ENCODE measurements around the gene GRM3. TPM values are rescaled to one million over a fixed set of nuclear protein-coding genes. Genes with fewer than 3 reads are reported as not detected.

The GRM3 gene
- total RNA-seq, 1 donor from 2014 or later, result not detected

DNA sequence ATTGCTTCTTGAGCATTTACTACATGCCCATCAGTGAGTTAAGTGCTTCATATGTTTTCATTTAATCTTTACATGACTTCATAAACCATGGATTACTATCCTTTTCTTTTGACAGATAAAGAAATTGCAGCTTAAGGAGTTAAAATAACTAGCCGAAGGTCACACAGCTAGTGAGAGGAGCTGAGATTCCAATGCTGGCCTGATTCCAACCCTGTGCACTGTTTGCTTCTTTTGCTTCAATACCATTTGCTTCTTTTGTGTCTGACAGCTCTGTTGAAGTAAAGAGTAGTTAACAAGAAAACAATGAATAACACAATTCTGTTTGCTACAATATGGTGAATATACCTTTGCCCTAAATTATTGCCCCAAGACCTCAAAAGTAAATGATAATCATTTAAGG is 132.4 kb downstream of the GRM3 start:
- intact Hi-C loops (cut with micrococcal nuclease), result no loop called here
- Mint-ChIP-seq H3K27ac (no peak overlapping the region), H3K4me1 (ENCODE audit: low read depth) (no peaks in the 10 kb centered on the region), H3K36me3 (ENCODE audit: low read depth) (no peaks in the 10 kb centered on the region), H3K4me3 (no peak overlapping the region), H3K9me3 (no peaks in the 10 kb centered on the region), H3K27me3 (ENCODE audit: insufficient read depth) (peaks cover 2% of the 10 kb centered on the region)
- DNase-seq (ENCODE audit: low spot score), result no peak

DNA sequence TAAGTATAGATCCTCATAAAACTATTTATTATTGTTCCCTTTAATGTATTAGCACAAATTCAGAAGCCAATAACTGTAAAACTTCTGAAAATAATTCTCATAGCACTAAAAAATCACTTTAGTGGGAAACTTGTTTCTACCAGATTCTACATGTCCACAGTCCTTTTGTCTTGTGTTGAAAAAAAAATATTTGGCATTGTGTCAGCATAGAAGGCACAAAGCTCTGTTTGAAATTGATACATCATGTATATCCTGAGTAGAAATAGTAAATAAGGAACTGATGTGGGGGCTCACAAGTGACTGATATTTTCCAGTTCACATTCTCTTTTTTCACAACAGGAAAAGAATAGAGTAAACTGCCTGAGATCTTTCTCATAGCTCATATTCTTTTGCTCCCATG is 134.6 kb downstream of the GRM3 start:
- no peaks in the 10 kb centered on the region for H3K36me3 Mint-ChIP-seq (ENCODE audit: low read depth)
- DNase-seq (ENCODE audit: low spot score), result no peak
- intact Hi-C loops (cut with micrococcal nuclease), result no loop called here
- no peak overlapping the region for H3K27ac Mint-ChIP-seq
- H3K4me3 Mint-ChIP-seq, result no peak overlapping the region
- H3K4me1 Mint-ChIP-seq (ENCODE audit: low read depth), result no peaks in the 10 kb centered on the region
- H3K27me3 Mint-ChIP-seq (ENCODE audit: insufficient read depth), result no peaks in the 10 kb centered on the region
- H3K9me3 Mint-ChIP-seq, result no peaks in the 10 kb centered on the region

- no peak for DNase-seq (ENCODE audit: low spot score)
- Mint-ChIP-seq H3K27ac (no peak overlapping the region), H3K27me3 (ENCODE audit: insufficient read depth) (no peaks in the 10 kb centered on the region), H3K36me3 (ENCODE audit: low read depth) (no peaks in the 10 kb centered on the region), H3K9me3 (no peaks in the 10 kb centered on the region), H3K4me3 (no peak overlapping the region), H3K4me1 (ENCODE audit: low read depth) (no peaks in the 10 kb centered on the region)
- intact Hi-C loops (cut with micrococcal nuclease), result no loop called here
These were observed 141.1 kb downstream of the GRM3 start for GRCh38 chr7:86784765-86785164.

DNA sequence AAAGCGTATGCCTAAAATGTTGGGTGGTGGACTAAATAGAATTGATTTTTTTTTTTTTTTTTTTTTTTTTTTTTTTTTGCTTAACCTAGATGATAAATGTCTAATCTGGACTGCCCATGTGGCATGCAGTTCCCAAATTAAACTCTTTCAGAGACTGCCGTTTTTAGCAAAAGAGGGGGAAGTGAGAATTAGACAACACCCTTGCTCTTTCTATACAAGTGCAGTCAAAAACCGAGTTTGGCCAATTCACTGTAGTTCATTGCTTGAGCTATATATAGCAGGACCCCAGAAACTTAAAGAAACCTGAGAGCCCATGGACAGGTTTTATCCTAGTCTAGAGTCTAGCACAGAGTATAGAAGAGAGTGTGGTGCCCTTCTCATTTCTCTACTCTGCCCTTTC is 141.9 kb downstream of the GRM3 start:
- intact Hi-C loops (cut with micrococcal nuclease), result no loop called here
- Mint-ChIP-seq H3K4me1 (ENCODE audit: low read depth) (no peaks in the 10 kb centered on the region), H3K36me3 (ENCODE audit: low read depth) (no peaks in the 10 kb centered on the region), H3K27ac (no peak overlapping the region), H3K27me3 (ENCODE audit: insufficient read depth) (no peaks in the 10 kb centered on the region), H3K4me3 (no peak overlapping the region), H3K9me3 (no peaks in the 10 kb centered on the region)
- no peak for DNase-seq (ENCODE audit: low spot score)

DNA sequence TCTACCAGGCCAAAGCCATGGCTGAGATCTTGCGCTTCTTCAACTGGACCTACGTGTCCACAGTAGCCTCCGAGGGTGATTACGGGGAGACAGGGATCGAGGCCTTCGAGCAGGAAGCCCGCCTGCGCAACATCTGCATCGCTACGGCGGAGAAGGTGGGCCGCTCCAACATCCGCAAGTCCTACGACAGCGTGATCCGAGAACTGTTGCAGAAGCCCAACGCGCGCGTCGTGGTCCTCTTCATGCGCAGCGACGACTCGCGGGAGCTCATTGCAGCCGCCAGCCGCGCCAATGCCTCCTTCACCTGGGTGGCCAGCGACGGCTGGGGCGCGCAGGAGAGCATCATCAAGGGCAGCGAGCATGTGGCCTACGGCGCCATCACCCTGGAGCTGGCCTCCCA is 142.7 kb downstream of the GRM3 start:
- Mint-ChIP-seq H3K9me3 (no peaks in the 10 kb centered on the region), H3K36me3 (ENCODE audit: low read depth) (no peaks in the 10 kb centered on the region), H3K4me1 (ENCODE audit: low read depth) (no peaks in the 10 kb centered on the region), H3K27me3 (ENCODE audit: insufficient read depth) (no peaks in the 10 kb centered on the region), H3K4me3 (no peak overlapping the region), H3K27ac (no peak overlapping the region)
- intact Hi-C loops (cut with micrococcal nuclease), result no loop called here
- DNase-seq (ENCODE audit: low spot score), result no peak

GRCh38 chr7:86788948-86789347 is 145.2 kb downstream of the GRM3 start:
- Mint-ChIP-seq H3K4me1 (ENCODE audit: low read depth) (no peaks in the 10 kb centered on the region), H3K27ac (no peak overlapping the region), H3K9me3 (no peaks in the 10 kb centered on the region), H3K36me3 (ENCODE audit: low read depth) (no peaks in the 10 kb centered on the region), H3K4me3 (no peak overlapping the region), H3K27me3 (ENCODE audit: insufficient read depth) (no peaks in the 10 kb centered on the region)
- intact Hi-C loops (cut with micrococcal nuclease), result no loop called here
- DNase-seq (ENCODE audit: low spot score), result no peak

- intact Hi-C loops (cut with micrococcal nuclease), result no loop called here
- H3K27me3 Mint-ChIP-seq (ENCODE audit: insufficient read depth), result no peaks in the 10 kb centered on the region
- no peak for DNase-seq (ENCODE audit: low spot score)
- no peak overlapping the region for H3K4me3 Mint-ChIP-seq
- no peaks in the 10 kb centered on the region for H3K9me3 Mint-ChIP-seq
- H3K27ac Mint-ChIP-seq, result no peak overlapping the region
- H3K4me1 Mint-ChIP-seq (ENCODE audit: low read depth), result no peaks in the 10 kb centered on the region
- no peaks in the 10 kb centered on the region for H3K36me3 Mint-ChIP-seq (ENCODE audit: low read depth)
These were observed 146.7 kb downstream of the GRM3 start for GRCh38 chr7:86790383-86790782.

- Mint-ChIP-seq H3K27ac (no peak overlapping the region), H3K9me3 (no peaks in the 10 kb centered on the region), H3K4me3 (no peak overlapping the region), H3K27me3 (ENCODE audit: insufficient read depth) (peaks cover 1% of the 10 kb centered on the region), H3K36me3 (ENCODE audit: low read depth) (no peaks in the 10 kb centered on the region), H3K4me1 (ENCODE audit: low read depth) (no peaks in the 10 kb centered on the region)
- DNase-seq (ENCODE audit: low spot score), result no peak
- intact Hi-C loops (cut with micrococcal nuclease), result no loop called here
These were observed 148.6 kb downstream of the GRM3 start for GRCh38 chr7:86792260-86792659.

DNA sequence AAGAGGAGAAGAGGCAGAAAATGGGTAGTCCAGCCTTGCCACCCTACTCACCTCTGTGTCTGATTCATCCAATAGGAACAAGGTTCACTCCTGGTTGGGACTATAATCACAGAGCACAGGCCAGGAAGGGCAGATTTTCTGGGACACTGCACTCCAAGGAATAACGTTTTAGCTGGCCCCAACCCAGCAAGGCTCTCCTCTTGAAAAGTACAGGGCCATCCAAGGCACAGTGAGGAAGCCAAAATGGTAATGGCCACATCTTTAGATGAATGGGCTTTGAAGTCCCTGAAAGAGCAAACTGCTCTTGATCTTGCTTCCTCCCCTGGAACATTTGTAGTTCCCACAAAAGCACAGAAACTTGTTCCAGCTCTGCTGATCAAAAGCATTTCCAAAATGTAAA is 149.4 kb downstream of the GRM3 start:
- intact Hi-C loops (cut with micrococcal nuclease), result no loop called here
- peaks cover 3% of the 10 kb centered on the region for H3K27me3 Mint-ChIP-seq (ENCODE audit: insufficient read depth)
- no peak for DNase-seq (ENCODE audit: low spot score)
- H3K4me1 Mint-ChIP-seq (ENCODE audit: low read depth), result no peaks in the 10 kb centered on the region
- H3K9me3 Mint-ChIP-seq, result no peaks in the 10 kb centered on the region
- H3K36me3 Mint-ChIP-seq (ENCODE audit: low read depth), result no peaks in the 10 kb centered on the region
- H3K27ac Mint-ChIP-seq, result no peak overlapping the region
- no peak overlapping the region for H3K4me3 Mint-ChIP-seq

- DNase-seq (ENCODE audit: low spot score), result no peak
- Mint-ChIP-seq H3K27me3 (ENCODE audit: insufficient read depth) (peaks cover 6% of the 10 kb centered on the region), H3K36me3 (ENCODE audit: low read depth) (no peaks in the 10 kb centered on the region), H3K4me3 (no peak overlapping the region), H3K9me3 (no peaks in the 10 kb centered on the region), H3K4me1 (ENCODE audit: low read depth) (no peaks in the 10 kb centered on the region), H3K27ac (no peak overlapping the region)
- intact Hi-C loops (cut with micrococcal nuclease), result no loop called here
These were observed 171.1 kb downstream of the GRM3 start for GRCh38 chr7:86814661-86815379.

GRCh38 chr7:86815556-86815955 is 171.8 kb downstream of the GRM3 start:
- intact Hi-C loops (cut with micrococcal nuclease), result no loop called here
- DNase-seq (ENCODE audit: low spot score), result no peak
- H3K4me3 Mint-ChIP-seq, result no peak overlapping the region
- no peaks in the 10 kb centered on the region for H3K36me3 Mint-ChIP-seq (ENCODE audit: low read depth)
- H3K4me1 Mint-ChIP-seq (ENCODE audit: low read depth), result no peaks in the 10 kb centered on the region
- H3K27me3 Mint-ChIP-seq (ENCODE audit: insufficient read depth), result peaks cover 6% of the 10 kb centered on the region
- H3K9me3 Mint-ChIP-seq, result no peaks in the 10 kb centered on the region
- H3K27ac Mint-ChIP-seq, result no peak overlapping the region

DNA sequence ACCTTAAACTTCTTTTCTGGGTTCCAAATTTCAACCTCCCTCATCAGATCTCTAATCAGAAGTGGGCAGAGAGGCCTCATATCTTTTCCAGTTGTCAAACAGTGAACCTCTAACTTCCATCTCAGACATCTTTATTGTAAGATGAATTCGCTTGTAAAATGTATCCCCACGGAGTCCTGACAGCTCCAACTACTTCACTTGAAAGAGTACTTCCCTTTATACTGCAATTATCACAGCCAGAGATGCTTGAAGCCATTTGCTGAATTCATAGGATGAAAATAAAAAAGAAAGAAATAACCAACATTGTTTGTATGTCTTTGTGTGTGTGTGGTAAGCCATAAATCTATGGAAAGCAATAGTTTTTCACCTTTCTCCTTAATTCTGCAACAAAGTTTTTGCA is 175.2 kb downstream of the GRM3 start:
- H3K4me1 Mint-ChIP-seq (ENCODE audit: low read depth), result no peaks in the 10 kb centered on the region
- no peak for DNase-seq (ENCODE audit: low spot score)
- no peaks in the 10 kb centered on the region for H3K9me3 Mint-ChIP-seq
- no peak overlapping the region for H3K4me3 Mint-ChIP-seq
- intact Hi-C loops (cut with micrococcal nuclease), result no loop called here
- no peaks in the 10 kb centered on the region for H3K36me3 Mint-ChIP-seq (ENCODE audit: low read depth)
- H3K27ac Mint-ChIP-seq, result no peak overlapping the region
- H3K27me3 Mint-ChIP-seq (ENCODE audit: insufficient read depth), result peaks cover 6% of the 10 kb centered on the region

GRCh38 chr7:86823769-86824168 is 180.1 kb downstream of the GRM3 start:
- H3K9me3 Mint-ChIP-seq, result no peaks in the 10 kb centered on the region
- DNase-seq (ENCODE audit: low spot score), result no peak
- H3K4me3 Mint-ChIP-seq, result no peak overlapping the region
- intact Hi-C loops (cut with micrococcal nuclease), result no loop called here
- H3K27me3 Mint-ChIP-seq (ENCODE audit: insufficient read depth), result no peaks in the 10 kb centered on the region
- H3K27ac Mint-ChIP-seq, result no peak overlapping the region
- H3K36me3 Mint-ChIP-seq (ENCODE audit: low read depth), result no peaks in the 10 kb centered on the region
- H3K4me1 Mint-ChIP-seq (ENCODE audit: low read depth), result no peaks in the 10 kb centered on the region

DNA sequence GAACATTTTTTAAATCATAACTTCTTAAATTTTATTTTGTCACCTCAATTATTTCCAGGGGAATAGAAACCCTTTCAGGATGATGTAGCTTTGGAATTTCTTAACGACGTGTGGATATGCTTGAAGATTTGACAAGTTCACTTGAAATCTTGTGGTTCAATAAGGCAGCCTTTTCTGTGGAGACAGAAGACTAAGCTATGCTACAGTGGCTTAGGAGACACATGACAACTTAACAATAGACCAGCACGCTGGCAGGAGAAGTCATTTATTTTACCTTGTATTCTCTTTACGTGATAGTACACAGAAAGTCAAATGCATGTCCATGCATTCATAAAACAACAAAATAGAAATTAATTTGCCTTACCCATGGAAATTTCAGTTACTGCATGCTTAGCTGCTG is 181.6 kb downstream of the GRM3 start:
- Mint-ChIP-seq H3K9me3 (no peaks in the 10 kb centered on the region), H3K4me3 (no peak overlapping the region)
- DNase-seq (ENCODE audit: low spot score), result no peak

More for the DNA sequence above, 181.6 kb downstream of the GRM3 start:
- H3K27ac Mint-ChIP-seq, result no peak overlapping the region
- H3K4me1 Mint-ChIP-seq (ENCODE audit: low read depth), result no peaks in the 10 kb centered on the region
- H3K36me3 Mint-ChIP-seq (ENCODE audit: low read depth), result no peaks in the 10 kb centered on the region
- intact Hi-C loops (cut with micrococcal nuclease), result no loop called here
- H3K27me3 Mint-ChIP-seq (ENCODE audit: insufficient read depth), result no peaks in the 10 kb centered on the region
